GM12801 (cell line): ENCODE measurements around the gene ASAP2.

ENCODE experiments used
- TF ChIP-seq, protein P1 (sequence below): IDR thresholded peaks from one replicate; pipeline ENCODE4 v1.5.1; 2011; ENCODE audit warnings: control low read depth; ENCODE audit not compliant: insufficient read length; ENCODE audit errors: extremely low read depth

The ASAP2 gene

DNA sequence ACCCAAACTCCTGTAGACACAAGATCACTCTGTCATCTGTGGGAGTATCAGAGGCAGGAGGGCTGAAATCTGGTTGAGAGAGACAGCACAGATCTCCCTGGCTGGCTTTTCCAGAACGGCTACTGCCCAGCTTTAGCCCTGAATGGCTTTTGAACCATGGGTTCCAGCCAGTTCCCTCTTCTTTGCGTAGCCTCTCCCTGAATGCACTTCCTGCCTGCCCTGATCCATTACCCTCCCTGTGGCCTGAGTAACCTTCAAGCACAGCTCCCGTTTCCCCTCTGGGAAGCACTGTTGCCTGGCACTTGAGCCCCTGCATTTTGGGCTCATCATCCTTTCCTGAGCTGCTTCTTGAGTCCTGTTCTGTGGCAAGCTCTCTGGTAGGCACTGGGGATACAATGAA is 68.8 kb downstream of the ASAP2 start:
- TF ChIP-seq, protein P1, sequence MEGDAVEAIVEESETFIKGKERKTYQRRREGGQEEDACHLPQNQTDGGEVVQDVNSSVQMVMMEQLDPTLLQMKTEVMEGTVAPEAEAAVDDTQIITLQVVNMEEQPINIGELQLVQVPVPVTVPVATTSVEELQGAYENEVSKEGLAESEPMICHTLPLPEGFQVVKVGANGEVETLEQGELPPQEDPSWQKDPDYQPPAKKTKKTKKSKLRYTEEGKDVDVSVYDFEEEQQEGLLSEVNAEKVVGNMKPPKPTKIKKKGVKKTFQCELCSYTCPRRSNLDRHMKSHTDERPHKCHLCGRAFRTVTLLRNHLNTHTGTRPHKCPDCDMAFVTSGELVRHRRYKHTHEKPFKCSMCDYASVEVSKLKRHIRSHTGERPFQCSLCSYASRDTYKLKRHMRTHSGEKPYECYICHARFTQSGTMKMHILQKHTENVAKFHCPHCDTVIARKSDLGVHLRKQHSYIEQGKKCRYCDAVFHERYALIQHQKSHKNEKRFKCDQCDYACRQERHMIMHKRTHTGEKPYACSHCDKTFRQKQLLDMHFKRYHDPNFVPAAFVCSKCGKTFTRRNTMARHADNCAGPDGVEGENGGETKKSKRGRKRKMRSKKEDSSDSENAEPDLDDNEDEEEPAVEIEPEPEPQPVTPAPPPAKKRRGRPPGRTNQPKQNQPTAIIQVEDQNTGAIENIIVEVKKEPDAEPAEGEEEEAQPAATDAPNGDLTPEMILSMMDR, result no peak

DNA sequence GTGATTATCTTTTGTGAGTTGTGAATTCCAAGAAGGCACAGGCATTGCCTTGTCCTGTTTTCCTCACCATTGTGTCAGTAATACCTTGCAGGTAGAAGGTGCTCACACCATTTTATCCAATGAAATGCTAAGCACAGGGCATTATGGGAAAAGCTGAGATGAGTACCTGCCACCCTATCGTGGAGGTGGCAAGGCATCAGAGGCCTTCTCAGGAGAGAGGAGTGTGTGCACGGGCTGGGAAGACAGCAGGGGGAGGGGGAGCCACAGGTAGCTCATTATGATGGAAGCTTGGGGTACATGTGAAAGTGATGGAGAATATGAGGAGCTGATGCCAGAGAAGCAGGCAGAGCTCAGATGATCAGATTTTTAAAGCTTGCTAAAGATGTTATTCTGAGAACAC is 69.5 kb downstream of the ASAP2 start:
- TF ChIP-seq, protein P1, result no peak

DNA sequence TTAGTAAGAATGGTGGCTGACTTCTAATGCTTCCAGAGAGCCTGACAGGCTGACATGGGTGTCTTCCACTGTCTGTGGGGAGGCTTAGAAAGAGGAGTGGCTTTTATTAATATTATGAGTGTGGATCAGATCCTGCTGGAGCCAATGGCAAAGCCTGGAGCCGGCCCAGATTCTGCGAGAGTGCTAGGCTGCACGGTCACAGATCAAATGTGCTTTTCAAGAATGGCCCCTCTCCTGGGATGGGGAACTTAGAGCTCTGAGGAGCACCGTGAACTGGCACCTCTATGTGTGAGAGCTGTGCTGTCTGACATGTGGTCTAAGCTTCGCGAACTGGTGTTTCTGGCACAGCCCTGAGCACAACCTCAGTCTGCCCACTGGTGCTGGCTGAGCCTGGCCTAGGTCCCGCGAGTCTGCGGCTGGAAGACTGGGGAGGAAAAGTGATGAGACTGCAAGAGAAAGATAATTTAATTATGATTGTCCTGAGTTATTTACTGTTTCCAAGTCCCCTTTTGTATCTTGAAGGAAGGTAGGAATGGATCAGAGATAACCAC is 70.4 kb downstream of the ASAP2 start:
- TF ChIP-seq, protein P1, result no peak

DNA sequence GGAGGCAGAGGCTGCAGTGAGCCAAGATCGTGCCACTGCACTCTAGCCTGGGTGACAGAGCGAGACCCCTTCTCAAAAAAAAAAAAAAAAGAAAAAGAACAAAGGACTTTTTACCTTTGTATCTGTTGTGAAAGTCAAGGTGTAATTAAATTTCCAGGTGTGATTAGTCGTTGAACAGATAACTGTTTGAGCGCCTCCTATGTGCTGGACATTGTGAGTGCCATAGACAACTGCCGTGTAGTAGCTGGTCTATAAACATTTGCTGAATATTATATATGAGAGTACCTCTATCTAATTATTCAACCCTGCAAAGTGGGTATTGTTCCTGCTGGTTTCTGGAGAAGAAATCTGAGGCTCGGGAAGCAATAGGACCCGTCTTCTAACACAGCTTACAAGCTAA is 71.8 kb downstream of the ASAP2 start:
- TF ChIP-seq, protein P1, result no peak

DNA sequence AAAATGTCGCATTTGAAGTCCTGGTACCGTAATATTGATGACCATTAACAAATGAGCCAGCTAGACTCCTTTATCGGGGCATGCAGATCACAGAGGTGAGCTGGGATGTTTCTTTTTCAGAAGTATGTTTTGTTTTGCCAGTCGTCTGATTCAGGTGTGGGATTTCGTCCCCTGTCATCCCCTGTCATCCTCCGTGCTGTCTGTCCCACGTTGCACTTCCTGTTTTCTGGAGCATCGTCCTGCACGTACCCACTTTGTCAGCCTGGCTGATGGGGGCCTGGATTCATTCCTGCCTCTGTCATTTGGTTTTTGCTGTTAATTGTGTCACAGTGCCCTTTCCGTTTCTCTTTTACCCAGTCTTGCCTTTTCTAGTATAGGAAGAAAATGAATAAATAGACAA is 72.8 kb downstream of the ASAP2 start:
- TF ChIP-seq, protein P1, result no peak

DNA sequence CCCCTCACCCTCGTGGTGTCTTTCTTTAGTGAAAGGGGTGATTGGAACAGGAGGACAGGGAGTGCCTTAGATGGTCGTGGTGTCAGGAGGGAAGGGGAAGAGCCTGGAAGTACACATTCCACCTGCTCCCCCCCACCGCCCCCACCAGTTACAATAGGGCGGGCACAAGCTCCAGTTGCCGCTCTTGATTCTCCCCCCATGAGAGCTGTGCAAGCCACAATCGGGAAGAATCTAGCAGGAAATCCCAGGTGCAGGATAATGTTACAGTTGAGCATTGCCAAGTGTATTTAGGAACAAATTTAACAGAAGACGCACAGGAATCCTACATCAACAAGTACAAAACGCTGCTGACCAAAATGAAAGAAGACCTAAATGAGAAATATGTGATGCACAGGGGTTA is 73.6 kb downstream of the ASAP2 start:
- TF ChIP-seq, protein P1, result no peak

DNA sequence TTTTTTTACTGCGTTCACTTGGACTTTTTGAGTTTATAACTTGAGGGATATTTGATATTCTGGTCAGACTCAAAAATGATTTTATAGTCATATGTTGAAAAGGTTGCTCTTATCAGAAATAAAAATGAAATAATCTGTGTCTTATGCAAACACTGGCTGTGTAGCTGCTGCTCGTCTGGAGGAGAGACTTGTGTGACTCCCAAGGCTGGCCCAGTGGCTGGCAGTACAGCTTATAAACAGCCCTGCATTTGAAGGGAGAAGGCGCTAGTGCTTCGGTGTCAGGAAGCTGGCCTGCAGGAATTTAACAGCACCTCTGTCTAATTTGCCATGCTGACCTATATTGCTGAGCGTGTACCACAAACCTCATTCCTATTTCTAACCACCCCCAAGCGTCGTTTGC is 74.5 kb downstream of the ASAP2 start:
- TF ChIP-seq, protein P1, result no peak
